22Rv1 (cell line): Measurements from ENCODE around the gene GGT7.

Experiments used
- H3K27ac ChIP-seq: fragments of 450-650 bp; 2 replicates; pipeline ENCODE4 v1.5.1; 2017
- ZFX ChIP-seq: fragments of 450-650 bp; IDR thresholded peaks from 2 replicates; pipeline ENCODE4 v1.6.1; 2017; ENCODE audit warnings: antibody characterized with exemption, borderline replicate concordance
- TF ChIP-seq, protein P1 (sequence below): fragments of 450-650 bp; IDR thresholded peaks from 2 replicates; pipeline ENCODE4 v1.5.1; 2017; ENCODE audit warnings: mild to moderate bottlenecking

The GGT7 gene

GRCh38 chr20:34842143-34842542, 30.5 kb downstream of the GGT7 start:
- TF ChIP-seq ZFX, result no peak
- TF ChIP-seq, protein P1, sequence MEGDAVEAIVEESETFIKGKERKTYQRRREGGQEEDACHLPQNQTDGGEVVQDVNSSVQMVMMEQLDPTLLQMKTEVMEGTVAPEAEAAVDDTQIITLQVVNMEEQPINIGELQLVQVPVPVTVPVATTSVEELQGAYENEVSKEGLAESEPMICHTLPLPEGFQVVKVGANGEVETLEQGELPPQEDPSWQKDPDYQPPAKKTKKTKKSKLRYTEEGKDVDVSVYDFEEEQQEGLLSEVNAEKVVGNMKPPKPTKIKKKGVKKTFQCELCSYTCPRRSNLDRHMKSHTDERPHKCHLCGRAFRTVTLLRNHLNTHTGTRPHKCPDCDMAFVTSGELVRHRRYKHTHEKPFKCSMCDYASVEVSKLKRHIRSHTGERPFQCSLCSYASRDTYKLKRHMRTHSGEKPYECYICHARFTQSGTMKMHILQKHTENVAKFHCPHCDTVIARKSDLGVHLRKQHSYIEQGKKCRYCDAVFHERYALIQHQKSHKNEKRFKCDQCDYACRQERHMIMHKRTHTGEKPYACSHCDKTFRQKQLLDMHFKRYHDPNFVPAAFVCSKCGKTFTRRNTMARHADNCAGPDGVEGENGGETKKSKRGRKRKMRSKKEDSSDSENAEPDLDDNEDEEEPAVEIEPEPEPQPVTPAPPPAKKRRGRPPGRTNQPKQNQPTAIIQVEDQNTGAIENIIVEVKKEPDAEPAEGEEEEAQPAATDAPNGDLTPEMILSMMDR, result no peak
- H3K27ac ChIP-seq, result no peak overlapping the region

GRCh38 chr20:34834459-34834893, 38.2 kb downstream of the GGT7 start:
- TF ChIP-seq, protein P1, result peak; percentile 57
- TF ChIP-seq ZFX, result no peak
- no peak overlapping the region for H3K27ac ChIP-seq

GRCh38 chr20:34831936-34832335, 40.7 kb downstream of the GGT7 start:
- no peak for TF ChIP-seq ZFX
- TF ChIP-seq, protein P1, result no peak
- H3K27ac ChIP-seq, result no peak overlapping the region

- no peak overlapping the region for H3K27ac ChIP-seq
- TF ChIP-seq, protein P1, result no peak
- no peak for TF ChIP-seq ZFX
These were observed 43.5 kb downstream of the GGT7 start for GRCh38 chr20:34829191-34829590.

DNA sequence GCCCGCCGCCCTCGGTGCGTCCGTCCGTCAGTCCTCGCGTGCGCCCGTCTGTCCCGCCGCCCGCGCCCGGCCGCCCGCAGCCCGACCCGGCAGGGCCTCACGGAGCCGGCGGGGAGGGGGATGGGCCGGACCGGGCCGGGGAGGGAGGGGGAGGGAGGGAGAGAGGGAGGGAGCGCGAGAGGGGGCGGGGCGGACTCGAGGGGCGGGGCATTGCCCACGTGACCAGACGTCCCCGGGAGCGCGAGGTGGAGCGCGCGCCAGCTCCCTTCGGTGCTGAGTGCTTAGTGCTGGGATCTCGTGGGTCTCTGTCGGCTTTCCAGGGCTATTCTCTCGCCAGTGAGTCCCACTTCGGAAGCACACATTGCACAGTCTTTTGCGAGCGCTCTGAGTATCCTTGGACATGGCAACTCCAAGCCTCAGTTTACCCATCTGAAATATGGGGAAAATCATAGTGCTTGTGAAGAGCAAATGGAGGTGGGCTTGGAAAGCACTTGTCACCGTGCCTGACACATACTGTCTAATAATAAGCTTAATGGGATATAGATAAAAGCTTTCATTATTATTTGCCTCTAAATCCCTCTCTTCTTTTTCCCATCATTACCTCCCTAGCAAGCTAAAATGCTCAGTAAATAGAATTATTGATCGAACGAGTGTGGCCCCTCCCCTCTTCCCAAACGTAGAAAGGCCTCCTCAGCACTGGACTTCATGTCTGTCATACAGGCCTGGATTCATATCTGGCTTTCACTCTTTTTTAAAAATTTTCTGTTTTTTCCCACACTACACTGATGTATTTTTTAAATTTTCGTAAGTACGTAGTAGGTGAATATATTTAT, 46.9 kb downstream of the GGT7 start, which contains the start of gene NCOA6:
Gene NCOA6, minus strand, starts transcription at position 122 of the 833 bp plus-strand sequence. CDS start 43,296 bp downstream, outside the sequence.
- peak within 1 kb of the TSS; percentile 90 for H3K27ac ChIP-seq
- TF ChIP-seq, protein P1, result no peak
- no peak for TF ChIP-seq ZFX

DNA sequence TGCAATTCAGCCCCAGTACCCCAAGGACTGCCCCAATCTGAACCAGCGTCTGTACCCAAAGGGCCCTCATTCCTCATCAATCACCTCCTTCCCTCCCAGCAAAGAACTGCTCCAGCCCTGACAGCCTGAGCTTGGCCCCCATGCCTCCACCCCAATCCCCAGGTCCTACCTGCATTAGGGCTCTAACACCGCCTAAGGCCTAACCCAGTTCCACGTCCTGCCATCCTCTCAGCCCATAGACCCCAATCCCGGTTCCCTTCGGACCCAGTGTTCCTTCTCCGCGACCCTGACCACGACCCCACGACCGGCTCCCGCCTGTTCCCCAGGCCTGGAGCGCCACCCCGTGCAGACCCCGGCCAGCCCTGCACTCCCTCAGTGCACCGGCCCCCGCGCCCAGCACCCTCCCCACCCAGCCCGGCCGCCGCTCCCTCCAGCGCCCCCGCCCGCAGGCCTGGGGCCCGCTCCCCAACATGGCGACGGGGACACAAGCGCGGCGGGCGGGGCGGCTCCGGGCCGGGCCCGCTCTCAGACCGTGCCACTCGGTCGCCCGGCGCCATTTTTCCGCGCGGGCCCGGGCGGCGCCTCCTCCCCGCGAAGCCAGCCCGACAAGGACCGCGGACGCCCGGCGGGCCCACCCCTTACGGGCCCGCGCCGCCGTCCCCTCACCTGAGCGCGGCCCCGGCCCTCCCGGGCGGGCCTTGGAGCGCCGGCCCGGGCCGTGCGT, 47.7 kb downstream of the GGT7 start:
- peak overlapping the region; percentile 90 for H3K27ac ChIP-seq
- no peak for TF ChIP-seq ZFX
- TF ChIP-seq, protein P1, result peak; percentile 6; the same call in 1 of the 2 replicates

GRCh38 chr20:34824452-34824805, 48.2 kb downstream of the GGT7 start:
- TF ChIP-seq, protein P1, result no peak
- TF ChIP-seq ZFX, result no peak
- H3K27ac ChIP-seq, result peak overlapping the region; percentile 90
